AG09309 (cell line): Measurements from ENCODE around the gene RNF220.

ENCODE experiments used
- DNase-seq: peaks from one replicate; pipeline ENCODE4 v3.0.0-alpha.2; 2010; ENCODE audit warnings: low read depth
- H3K4me3 ChIP-seq: 2 replicates; pipeline ENCODE4 v1.5.1; 2011; ENCODE audit warnings: mild to moderate bottlenecking, low read depth, low read length, moderate library complexity; ENCODE audit not compliant: control insufficient read depth
- CTCF ChIP-seq: IDR thresholded peaks from 2 replicates; pipeline ENCODE4 v1.5.1; 2011; ENCODE audit warnings: mild to moderate bottlenecking, low read depth, low read length, inconsistent platforms; ENCODE audit not compliant: insufficient read depth, control insufficient read depth; ENCODE audit errors: missing control alignments

RNF220 gene

GRCh38 chr1:44503625-44504024, 98.6 kb downstream of the RNF220 start:
- no peak for TF ChIP-seq CTCF
- no peak for DNase-seq
- H3K4me3 ChIP-seq = no peak overlapping the region

GRCh38 chr1:44505210-44505993, 100.3 kb downstream of the RNF220 start:
- no peak for TF ChIP-seq CTCF
- DNase-seq = no peak
- H3K4me3 ChIP-seq = no peak overlapping the region

GRCh38 chr1:44507490-44508396, 102.7 kb downstream of the RNF220 start:
- H3K4me3 ChIP-seq = no peak overlapping the region
- DNase-seq = no peak
- TF ChIP-seq CTCF = no peak

- DNase-seq = no peak
- no peak overlapping the region for H3K4me3 ChIP-seq
- no peak for TF ChIP-seq CTCF
Observed at GRCh38 chr1:44508397-44508745, 103.3 kb downstream of the RNF220 start.

- no peak for DNase-seq
- H3K4me3 ChIP-seq = no peak overlapping the region
- no peak for TF ChIP-seq CTCF
Observed at GRCh38 chr1:44511363-44511762, 106.3 kb downstream of the RNF220 start.

- DNase-seq = no peak
- TF ChIP-seq CTCF = no peak
Observed at GRCh38 chr1:44511769-44512168, 106.7 kb downstream of the RNF220 start.

More at GRCh38 chr1:44511769-44512168, 106.7 kb downstream of the RNF220 start:
- H3K4me3 ChIP-seq = no peak overlapping the region
